NCI-H1436 treated with DMSO at 0.1 percent for 48 hours (cell line): Measurements from ENCODE around the gene PTPRM.

Experiments
- DNase-seq: peaks from one replicate; lab custom pipeline; 2025; lab: John Stamatoyannopoulos, UW

The PTPRM gene

DNA sequence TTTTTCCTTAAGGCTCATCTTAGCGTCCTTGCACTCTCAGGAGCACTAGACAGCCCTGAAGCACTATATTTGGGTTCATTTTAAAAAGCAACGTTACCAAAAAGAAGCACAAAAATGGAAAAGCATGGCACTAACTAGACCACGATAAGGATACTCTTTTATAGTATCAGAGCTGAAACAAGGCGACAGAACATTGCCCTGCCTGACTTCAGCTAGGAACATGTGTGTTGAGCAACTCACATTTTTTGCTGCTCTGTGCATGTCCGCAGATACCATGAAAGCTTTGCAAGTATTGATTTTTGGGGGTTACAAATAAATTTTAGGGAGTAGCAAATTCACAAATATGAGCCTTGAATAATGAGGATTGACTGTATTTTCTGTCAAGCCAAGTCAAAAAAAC, 332.0 kb downstream of the PTPRM start:
- DNase-seq, result no peak

GRCh38 chr18:7900091-7900490, 333.0 kb downstream of the PTPRM start:
- DNase-seq, result no peak

DNA sequence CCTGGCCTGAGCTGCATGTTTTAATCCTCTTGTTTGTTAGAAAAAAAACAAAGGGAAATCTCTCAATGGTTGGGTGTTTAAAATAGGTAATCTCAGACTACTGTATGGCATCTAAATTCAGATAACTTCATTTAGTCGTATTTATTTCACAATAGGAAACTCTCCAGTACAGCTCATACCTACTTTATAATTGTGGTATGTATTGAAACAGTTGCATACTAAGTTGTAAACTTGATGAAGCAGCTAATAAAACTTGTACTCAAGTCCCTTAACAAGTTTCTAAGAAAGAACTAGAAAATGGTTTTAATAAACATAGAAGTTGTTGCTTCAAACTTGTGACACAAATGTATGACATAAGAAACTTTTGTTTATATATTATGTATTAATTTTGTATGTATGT, 334.5 kb downstream of the PTPRM start:
- DNase-seq, result no peak

- DNase-seq, result no peak
Observed at GRCh38 chr18:7902399-7902839, 335.3 kb downstream of the PTPRM start.

GRCh38 chr18:7904529-7904928, 337.4 kb downstream of the PTPRM start:
- DNase-seq, result no peak

- peak; percentile 8 for DNase-seq
Observed at GRCh38 chr18:7908681-7909299, 341.7 kb downstream of the PTPRM start.

DNA sequence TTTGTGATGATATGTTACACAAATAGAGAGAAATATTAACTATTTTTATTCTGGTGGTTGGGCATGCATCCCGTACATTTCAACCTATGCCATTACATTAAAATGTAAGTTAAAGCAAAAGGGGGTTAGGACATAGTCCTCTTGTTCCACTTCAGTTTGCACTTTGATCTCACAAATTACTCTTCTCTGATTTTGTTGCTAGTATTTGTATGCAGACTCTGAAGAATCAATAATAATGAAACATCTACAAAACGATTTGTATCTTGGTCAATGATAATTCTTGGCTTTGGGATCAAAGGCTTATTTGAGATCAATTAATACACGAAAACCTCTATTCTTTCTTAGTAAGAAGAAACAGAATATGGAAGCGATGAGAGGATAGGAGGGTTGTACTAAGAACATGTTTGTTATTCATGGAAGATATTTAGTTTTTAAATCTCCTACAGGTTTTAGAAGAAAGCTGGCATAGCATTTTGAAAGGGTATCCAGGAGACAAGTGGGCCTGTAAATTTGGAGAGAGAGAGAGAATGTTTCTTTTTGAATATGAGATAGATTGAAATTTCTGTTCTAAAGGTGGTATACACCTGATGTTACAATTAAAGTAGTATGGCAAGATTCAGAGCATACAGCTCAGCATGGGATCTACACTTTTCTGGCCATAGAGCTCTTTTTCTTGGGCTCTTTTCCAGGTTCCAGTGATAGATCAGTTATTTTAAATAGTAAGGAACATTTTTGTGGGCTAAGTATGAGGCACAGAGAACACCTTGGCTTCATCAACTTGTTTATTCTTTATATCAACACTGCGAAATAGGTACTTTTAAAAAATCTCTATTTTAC, 347.9 kb downstream of the PTPRM start:
- no peak for DNase-seq

- no peak for DNase-seq
Observed at GRCh38 chr18:7918701-7919100, 351.6 kb downstream of the PTPRM start.

DNA sequence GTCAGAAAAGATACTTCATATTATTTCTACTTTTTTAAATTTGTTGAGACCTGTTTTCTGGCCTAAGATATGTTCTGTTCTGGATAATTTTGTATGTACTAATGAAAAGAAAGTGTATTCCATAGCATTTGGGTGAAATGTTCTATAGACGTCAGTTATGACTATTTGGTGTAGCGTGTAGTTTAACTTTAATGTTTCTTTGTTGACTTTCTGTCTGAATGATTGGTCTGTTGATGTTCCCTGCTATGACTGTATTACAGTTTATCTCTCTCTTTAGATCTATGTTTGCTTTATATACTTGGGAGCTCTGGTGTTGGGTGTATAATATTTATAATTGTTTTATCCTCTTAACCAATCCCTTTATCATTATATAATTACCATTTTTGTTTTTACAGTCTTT, 352.4 kb downstream of the PTPRM start:
- no peak for DNase-seq

- no peak for DNase-seq
Observed at GRCh38 chr18:7921938-7922587, 354.9 kb downstream of the PTPRM start.

DNA sequence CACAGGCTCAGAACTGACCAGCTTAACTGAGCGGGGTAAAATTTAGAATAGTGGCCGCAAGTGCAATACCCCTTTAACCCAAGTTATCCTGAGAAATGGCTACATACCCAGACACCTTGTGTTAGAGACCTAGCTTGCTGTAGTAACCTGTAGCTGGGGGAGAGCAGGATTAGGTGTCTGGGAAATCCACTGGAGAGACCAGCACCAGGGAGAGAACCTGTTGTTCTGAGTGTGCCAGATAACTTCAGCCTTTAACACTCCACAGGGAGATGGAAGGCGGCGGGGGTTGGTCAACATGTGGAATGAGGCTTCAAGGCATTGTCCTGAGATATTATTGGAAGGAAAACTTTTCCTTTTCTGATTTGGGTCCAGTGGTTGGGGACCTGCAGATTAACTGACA, 356.0 kb downstream of the PTPRM start:
- DNase-seq, result no peak

DNA sequence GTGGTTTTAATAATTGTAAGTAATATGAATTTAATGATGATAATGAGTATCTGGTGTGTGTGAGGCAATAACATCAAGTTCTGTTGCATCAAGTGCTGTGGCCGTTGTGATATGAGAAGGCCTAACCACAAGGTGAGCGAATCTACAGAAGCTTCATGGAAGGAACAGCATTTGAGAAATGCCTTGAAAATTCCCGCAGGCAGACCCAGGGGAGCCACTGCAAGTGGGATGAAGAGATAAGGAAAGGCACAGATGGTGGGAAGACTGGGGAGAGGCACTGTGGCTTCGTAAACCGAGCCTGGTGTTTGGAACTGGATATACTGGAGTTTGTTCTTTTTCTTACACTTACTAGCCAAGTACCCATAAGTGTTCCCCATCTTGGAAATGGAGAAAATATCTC, 357.5 kb downstream of the PTPRM start:
- no peak for DNase-seq

DNA sequence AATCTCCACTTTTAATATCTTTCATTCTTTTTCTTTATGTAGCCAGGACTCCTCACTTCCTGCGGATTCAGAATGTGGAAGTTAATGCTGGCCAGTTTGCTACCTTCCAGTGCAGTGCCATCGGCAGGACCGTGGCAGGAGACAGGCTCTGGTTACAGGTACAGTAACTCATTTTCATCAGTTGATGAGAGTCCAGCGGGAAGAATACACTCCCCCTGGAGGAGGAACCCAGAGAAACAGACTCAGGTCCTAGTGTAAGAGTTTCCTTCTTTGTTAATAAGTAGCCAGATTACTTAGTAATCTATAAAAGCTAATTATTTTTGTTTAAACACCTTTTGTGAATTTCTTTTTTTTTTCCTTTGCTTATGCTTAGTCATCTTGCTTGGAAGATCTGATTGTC, 359.4 kb downstream of the PTPRM start:
- DNase-seq, result no peak

GRCh38 chr18:7927119-7927518, 360.0 kb downstream of the PTPRM start:
- no peak for DNase-seq

- no peak for DNase-seq
Observed at GRCh38 chr18:7931763-7932162, 364.6 kb downstream of the PTPRM start.

GRCh38 chr18:7937268-7937667, 370.2 kb downstream of the PTPRM start:
- no peak for DNase-seq

GRCh38 chr18:7939521-7939920, 372.4 kb downstream of the PTPRM start:
- DNase-seq, result no peak

- no peak for DNase-seq
Observed at GRCh38 chr18:7940379-7940778, 373.3 kb downstream of the PTPRM start.

GRCh38 chr18:7940971-7941370, 373.9 kb downstream of the PTPRM start:
- no peak for DNase-seq

DNA sequence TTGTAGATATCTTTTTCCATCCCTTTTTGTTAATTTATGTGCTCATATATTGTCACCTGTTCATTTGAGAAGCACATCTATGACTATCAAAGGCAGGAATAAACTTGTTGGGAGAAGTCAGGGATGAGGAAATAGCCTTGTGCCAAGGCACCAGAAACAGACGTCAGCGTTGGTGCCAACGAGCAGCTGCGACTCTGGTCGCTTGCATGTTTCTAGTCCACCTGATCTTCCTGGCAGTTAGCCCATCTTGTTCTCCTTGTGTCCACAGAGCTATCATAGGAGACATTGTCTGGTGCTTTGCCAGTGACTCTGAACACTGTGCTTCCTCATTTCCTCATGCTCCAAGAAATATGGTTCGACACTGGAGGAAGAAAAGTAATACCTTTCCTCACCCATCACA, 374.4 kb downstream of the PTPRM start:
- peak; percentile 78 for DNase-seq

GRCh38 chr18:7945882-7946281, 378.8 kb downstream of the PTPRM start:
- no peak for DNase-seq

DNA sequence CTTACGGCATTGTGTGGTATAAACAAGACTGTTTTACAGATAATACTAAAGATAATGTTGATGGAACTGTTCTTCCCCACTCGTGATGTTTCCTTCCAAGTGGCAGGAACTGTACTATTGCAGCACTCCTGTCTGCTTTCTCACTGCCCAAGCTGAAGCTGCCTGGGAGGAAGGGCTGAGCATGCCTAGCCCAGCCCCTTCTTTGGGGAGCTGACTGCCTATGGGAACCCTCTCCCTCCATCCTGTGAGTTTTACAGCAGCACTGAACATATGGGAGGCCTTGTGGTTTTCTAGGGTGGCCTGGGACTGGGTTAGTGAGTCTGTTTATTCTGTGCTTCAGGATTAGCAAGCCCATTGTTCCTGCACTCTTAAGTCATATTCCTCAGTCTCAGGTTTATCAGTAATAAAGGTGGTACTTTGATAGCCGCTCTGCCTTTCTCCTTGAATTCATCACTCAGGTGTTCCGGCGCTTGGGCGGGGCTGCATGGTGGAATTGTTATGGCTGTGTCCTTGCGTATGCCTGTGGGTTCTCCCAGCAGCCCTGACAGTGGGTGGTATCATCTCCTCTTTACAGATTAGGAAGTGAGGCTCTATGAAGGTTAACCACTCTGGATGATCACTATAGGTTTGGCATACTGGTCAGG, 379.7 kb downstream of the PTPRM start:
- no peak for DNase-seq
